Measurements from ENCODE around the gene TSPAN15. TPM values are rescaled to one million over a fixed set of nuclear protein-coding genes. Genes with fewer than 3 reads are reported as not detected.
A peak's percentile ranks its signal among the peaks of the same experiment; 100 is the strongest.

Gene TSPAN15
- total RNA-seq, 1 experiment from 2014 or later, result 7.7 TPM

- no peak overlapping the region for H4K8ac ChIP-seq (replicated peaks; ENCODE audit: insufficient read length, low read depth, low read length)
- no peaks in the 10 kb centered on the region for H3K27me3 ChIP-seq (ENCODE audit: insufficient read depth, low read length)
- no peak overlapping the region for H2BK120ac ChIP-seq (ENCODE audit: low read depth, low read length, poor library complexity, severe bottlenecking)
- no peaks in the 10 kb centered on the region for H3K23me2 ChIP-seq (ENCODE audit: insufficient read length, low read depth, low read length, poor library complexity, severe bottlenecking)
- Mint-ChIP-seq H3K9me3 (no peaks in the 10 kb centered on the region), H3K27me3 (ENCODE audit: low read depth) (peaks cover 12% of the 10 kb centered on the region), H3K36me3 (ENCODE audit: insufficient read depth in 1 of 3, low read depth in 3 of 3) (peaks cover 0 to 1% (median 0%) of the 10 kb centered on the region in 3 experiments; a peak in 1 of 7 replicates), H3K27ac (no peak overlapping the region; a peak in 1 of 7 replicates), H3K4me1 (peaks cover 8 to 13% of the 10 kb centered on the region in 2 experiments), H3K4me3 (no peak overlapping the region)
- no peaks in the 10 kb centered on the region for H4K20me1 ChIP-seq (ENCODE audit: control insufficient read depth, insufficient read depth, insufficient read length)
- TF ChIP-seq CTCF (conservative IDR thresholded peaks at IDR 0.05), result no peak
- H3K9ac ChIP-seq (ENCODE audit: extremely low read depth, insufficient read length, low read length), result no peak overlapping the region
- H3K18ac ChIP-seq (ENCODE audit: insufficient read length, low read depth, low read length), result no peak overlapping the region
- DNase-seq, result no peak
- H3K23ac ChIP-seq (ENCODE audit: insufficient read length, low read depth, low read length), result no peak overlapping the region
- 0 out of 2 replicates have a peak overlapping the region, but pooled peaks have one; percentile 41 for H3K14ac ChIP-seq (ENCODE audit: insufficient read depth, low read length)
- no peak overlapping the region for H3K56ac ChIP-seq (ENCODE audit: insufficient read length, low read depth, low read length)
- H2BK12ac ChIP-seq (ENCODE audit: insufficient read length, low read depth, low read length), result no peak overlapping the region
- H2BK15ac ChIP-seq (ENCODE audit: low read depth, low read length), result no peak overlapping the region
- H2BK20ac ChIP-seq (ENCODE audit: low read depth, low read length, poor library complexity, severe bottlenecking), result no peak overlapping the region
- no peak overlapping the region for H2AFZ ChIP-seq (ENCODE audit: low read length)
- WGBS (ENCODE audit: extremely low coverage, insufficient read length, low lambda C conversion rate), result no CpG with 5 or more reads among the region's 9 CpGs
- no peak overlapping the region for H4K91ac ChIP-seq (ENCODE audit: insufficient read length, low read depth, low read length)
- H4K5ac ChIP-seq (ENCODE audit: insufficient read length, low read depth, low read length), result no peak overlapping the region
- H3K4ac ChIP-seq (ENCODE audit: low read depth, low read length), result no peak overlapping the region
- H3K9me3 ChIP-seq (ENCODE audit: control insufficient read depth, low read depth, low read length), result no peaks in the 10 kb centered on the region
- H3T11ph ChIP-seq (ENCODE audit: low read length), result no peak overlapping the region
- H2BK5ac ChIP-seq (ENCODE audit: insufficient read length, low read length), result no peak overlapping the region
- H3K79me2 ChIP-seq (ENCODE audit: insufficient read depth, low read length), result no peaks in the 10 kb centered on the region
- no peaks in the 10 kb centered on the region; the same call in 1 of the 2 replicates for H3K4me1 ChIP-seq (ENCODE audit: insufficient read depth, low read length)
- H3K27ac ChIP-seq (ENCODE audit: insufficient read length, low read depth, low read length), result no peak overlapping the region
- no peak overlapping the region for H3K4me2 ChIP-seq (ENCODE audit: insufficient read depth, insufficient read length, low read length)
- no peak overlapping the region for H2AK5ac ChIP-seq (ENCODE audit: insufficient read length, low read length)
- no peaks in the 10 kb centered on the region for H3K79me1 ChIP-seq (ENCODE audit: insufficient read depth, low read depth, low read length, poor library complexity, severe bottlenecking)
Measured at GRCh38 chr10:69474742-69475432, 23.6 kb downstream of the TSPAN15 start.

Measured in H9 (cell line).